GM12875 (cell line): ENCODE results near the gene C2CD3.

Experiments
- H3K4me3 ChIP-seq: one replicate; pipeline ENCODE4 v1.5.1; 2011; ENCODE audit warnings: low read depth, low read length, control low read depth
- TF ChIP-seq, protein P1 (sequence below): IDR thresholded peaks from 2 replicates; pipeline ENCODE4 v1.5.1; 2011; ENCODE audit warnings: low read depth, mild to moderate bottlenecking, control low read depth, inconsistent platforms, low read length, moderate library complexity, borderline replicate concordance; ENCODE audit not compliant: insufficient read depth

C2CD3 gene

DNA sequence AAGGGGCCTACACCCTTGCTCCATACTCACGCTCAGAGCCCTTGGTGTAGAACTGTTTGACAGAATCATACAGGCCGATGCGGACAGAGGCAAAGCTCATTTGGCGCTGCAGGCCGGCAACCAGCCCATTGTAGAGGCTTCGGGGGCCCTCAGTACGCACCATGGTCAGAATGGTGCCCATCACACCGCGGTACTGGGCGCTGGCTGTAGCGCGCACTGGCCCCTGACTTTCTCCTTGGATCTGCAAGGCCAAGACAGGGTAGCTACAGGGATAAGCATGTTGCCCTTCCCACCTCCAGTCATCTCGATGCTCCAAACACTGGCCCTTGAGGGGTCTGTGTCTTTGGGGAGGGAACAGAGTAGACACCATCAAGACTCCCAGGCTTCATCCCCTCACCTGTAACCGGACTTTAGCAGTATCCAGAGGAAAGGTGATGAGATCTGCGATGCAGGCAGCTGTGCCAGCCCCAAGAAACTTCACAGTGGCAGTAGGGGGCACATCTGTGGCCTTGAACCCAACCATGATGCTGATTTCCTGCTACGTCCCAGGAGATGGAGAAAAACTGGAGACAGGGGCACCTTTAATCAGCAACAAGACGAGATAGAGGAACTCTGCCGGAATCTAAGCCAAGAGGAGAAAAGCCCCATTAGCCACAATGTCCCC is 192.8 kb downstream of the C2CD3 start:
- no peak overlapping the region for H3K4me3 ChIP-seq
- TF ChIP-seq, protein P1, sequence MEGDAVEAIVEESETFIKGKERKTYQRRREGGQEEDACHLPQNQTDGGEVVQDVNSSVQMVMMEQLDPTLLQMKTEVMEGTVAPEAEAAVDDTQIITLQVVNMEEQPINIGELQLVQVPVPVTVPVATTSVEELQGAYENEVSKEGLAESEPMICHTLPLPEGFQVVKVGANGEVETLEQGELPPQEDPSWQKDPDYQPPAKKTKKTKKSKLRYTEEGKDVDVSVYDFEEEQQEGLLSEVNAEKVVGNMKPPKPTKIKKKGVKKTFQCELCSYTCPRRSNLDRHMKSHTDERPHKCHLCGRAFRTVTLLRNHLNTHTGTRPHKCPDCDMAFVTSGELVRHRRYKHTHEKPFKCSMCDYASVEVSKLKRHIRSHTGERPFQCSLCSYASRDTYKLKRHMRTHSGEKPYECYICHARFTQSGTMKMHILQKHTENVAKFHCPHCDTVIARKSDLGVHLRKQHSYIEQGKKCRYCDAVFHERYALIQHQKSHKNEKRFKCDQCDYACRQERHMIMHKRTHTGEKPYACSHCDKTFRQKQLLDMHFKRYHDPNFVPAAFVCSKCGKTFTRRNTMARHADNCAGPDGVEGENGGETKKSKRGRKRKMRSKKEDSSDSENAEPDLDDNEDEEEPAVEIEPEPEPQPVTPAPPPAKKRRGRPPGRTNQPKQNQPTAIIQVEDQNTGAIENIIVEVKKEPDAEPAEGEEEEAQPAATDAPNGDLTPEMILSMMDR: no peak

DNA sequence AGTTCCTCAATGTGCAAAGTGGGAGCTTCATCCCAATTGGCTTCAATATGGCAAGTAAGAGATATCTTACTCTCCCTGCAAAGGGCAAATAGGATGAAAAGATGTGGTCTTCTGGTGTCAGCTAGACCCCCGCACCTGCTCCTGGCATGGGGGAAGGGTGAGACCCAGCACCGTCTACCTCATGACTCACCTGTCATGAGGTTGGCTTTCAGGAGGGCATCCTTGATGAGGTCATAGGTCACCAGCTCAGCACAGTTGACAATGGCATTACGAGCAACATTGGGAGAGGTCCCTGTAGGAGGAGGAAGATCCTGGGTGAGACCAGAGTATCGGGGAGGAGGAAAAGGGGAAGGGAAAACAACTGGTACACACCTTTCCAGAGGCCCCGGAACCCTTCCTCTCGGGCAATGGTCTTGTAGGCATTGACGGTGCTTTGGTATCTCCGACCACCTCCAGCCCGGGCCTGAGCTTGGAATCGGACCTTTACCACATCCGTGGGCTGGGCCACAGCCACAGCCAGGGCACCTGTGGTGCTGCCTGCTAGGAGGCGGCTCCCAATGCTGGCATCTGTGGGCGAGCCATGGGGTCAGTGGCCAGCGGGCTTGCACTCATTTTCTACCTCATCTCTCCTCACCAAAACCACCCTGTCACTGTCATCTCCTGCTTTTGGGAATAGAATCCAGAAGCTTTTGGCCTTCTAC is 194.2 kb downstream of the C2CD3 start:
- TF ChIP-seq, protein P1: no peak
- H3K4me3 ChIP-seq: no peak overlapping the region

DNA sequence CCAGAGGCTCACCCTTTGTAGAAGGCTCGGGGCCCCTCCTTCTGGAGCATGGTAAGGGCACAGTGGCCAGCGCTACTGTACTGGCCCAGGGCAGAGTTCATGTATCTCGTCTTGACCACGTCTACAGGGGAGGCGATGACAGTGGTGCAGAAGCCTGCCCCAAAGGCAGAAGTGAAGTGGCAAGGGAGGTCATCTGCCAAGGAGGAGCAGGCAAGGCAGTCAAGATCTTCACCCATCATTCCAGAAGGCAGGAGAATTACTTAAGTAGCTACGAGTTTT is 195.4 kb downstream of the C2CD3 start:
- H3K4me3 ChIP-seq: no peak overlapping the region
- TF ChIP-seq, protein P1: no peak

DNA sequence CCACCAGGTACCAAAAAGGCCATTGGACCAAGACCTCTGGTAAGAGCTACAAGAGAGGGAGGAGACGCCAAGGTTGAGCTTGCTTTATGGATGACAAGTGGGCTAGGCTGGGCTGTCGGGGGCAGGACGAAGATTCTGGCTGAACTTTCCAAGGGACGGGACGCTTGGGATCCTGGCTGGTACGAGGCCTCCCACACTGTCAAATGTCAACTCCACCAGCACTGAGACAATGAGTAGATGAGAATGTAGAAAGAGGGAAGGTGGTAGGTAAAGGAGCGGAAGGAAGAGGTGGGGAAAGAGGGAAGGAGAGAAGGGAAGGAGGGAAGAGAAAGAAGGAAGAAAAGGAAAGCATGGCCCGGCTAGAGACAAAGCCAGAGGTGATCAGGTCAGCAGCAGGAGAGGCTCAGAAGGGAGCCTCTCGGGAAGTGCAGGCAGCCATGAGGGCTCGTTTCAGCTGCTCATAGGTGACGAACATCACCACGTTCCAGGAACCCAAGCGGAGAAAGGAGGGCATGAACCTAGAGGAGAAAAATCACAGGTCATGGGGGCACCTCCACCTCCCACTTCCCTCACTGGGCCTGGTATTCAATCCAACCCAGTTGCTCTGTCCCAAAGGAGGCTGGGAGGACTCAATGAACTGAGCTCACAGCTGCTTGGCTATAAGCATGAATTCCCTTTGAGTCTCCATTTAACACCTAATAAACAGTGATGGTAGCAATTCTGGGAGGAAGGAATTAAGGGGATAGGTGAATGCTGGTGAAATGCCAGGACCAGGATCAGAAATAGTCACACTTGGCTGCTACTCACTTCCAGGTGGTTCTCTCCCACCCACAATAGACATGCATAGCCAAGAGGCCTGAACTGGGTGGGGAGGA is 196.0 kb downstream of the C2CD3 start:
- TF ChIP-seq, protein P1: no peak
- H3K4me3 ChIP-seq: no peak overlapping the region

DNA sequence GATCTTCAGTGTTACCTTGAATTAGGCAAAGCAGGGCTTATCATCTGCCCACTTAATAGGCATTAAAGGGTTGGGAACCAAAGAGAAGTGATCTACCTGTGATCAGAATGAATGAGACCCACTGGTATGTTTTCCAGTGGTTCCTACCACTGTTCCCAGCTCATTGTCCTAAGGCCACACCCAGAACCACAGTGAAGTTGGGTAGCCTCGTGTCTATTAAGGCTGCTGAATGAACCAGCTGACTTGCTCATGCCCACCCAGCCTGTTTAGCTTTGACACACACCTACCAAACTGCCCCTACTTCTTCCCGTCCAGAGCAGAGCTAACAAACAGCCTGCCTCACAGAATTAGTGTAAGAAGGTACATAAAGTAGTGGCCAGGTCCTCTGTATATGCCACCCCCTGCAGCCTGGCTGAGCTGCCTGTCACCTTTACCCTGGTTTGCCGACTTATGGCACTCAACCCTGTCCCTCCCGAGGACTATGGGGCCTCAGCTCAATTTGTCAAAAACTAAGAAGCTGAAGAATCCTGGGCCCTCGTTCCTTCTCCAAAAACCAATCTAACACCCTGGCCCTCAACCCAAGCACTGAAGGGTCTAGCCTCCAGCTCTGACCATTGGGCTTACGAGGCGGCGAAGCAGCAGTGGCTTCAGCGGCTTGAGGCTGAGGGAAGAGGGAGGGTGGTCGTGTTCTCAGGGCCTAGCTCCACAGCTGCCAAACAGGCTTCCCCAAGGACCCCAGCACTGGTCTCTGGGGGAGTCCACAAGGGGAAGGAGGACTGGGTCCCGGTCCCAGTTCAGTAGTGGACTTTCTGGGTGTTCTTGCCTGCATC is 198.0 kb downstream of the C2CD3 start:
- no peak overlapping the region for H3K4me3 ChIP-seq
- TF ChIP-seq, protein P1: no peak

DNA sequence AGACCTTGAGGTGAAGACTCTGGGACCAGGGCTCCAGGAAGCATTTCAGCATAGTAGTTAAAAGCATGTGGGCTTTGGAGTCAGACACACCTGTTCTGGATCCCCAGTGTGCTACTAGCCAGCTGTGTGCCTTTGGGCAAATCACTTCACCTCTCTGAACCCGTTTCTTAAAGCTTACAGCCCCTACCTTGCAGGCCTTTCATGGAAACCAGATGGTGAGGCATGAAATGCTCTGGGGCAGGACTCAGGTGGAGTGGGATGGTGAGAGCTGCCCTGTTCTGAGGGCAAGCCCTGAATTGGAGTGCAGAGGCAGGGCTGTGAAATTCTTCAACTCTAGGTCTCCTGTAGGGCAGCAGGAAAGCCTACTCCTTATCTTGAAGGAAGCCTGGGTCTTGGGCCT is 198.6 kb downstream of the C2CD3 start:
- TF ChIP-seq, protein P1: no peak

More for the DNA sequence above, 198.6 kb downstream of the C2CD3 start:
- H3K4me3 ChIP-seq: no peak overlapping the region
